Hepatic stellate cell (primary cell): ENCODE measurements around the gene ARMC9.
"Not testable (repeated sequence)": the region's sequence is repeated elsewhere in the genome, so short reads cannot be mapped to it uniquely, and the experiment has no call there.

Experiments
- DNase-seq: peaks from one replicate; pipeline ENCODE4 v3.0.0; 2011; ENCODE audit warnings: low spot score

ARMC9 gene

GRCh38 chr2:231342061-231342711 lies 143.8 kb downstream of the ARMC9 start:
- no peak for DNase-seq

GRCh38 chr2:231343006-231343710 lies 144.7 kb downstream of the ARMC9 start:
- no peak for DNase-seq

- no peak for DNase-seq
Observed at GRCh38 chr2:231343988-231344387, 145.6 kb downstream of the ARMC9 start.

- no peak for DNase-seq
Observed at GRCh38 chr2:231344851-231345250, 146.4 kb downstream of the ARMC9 start.

DNA sequence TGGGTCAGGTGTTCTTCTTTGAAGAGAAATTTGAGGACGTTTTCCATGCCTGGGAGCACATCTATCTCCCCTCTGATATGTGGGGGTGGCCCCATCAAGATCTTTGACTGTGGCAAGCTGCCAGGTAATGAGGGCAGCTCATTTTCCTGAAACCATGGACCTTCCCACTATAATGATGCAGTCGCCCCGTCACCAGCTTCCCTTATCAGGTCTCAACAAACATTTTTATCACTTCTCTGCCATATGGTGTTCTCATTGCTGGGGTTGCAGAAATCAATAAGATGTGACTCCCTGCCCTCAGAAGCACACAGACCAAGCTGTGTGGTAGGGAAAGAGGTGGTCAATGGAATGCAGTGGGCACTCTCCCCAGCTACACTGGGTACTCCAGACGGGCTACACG lies 148.7 kb downstream of the ARMC9 start:
- no peak for DNase-seq

GRCh38 chr2:231347638-231348037 lies 149.2 kb downstream of the ARMC9 start:
- DNase-seq: no peak

- DNase-seq: no peak
Observed at GRCh38 chr2:231348173-231348572, 149.7 kb downstream of the ARMC9 start.

DNA sequence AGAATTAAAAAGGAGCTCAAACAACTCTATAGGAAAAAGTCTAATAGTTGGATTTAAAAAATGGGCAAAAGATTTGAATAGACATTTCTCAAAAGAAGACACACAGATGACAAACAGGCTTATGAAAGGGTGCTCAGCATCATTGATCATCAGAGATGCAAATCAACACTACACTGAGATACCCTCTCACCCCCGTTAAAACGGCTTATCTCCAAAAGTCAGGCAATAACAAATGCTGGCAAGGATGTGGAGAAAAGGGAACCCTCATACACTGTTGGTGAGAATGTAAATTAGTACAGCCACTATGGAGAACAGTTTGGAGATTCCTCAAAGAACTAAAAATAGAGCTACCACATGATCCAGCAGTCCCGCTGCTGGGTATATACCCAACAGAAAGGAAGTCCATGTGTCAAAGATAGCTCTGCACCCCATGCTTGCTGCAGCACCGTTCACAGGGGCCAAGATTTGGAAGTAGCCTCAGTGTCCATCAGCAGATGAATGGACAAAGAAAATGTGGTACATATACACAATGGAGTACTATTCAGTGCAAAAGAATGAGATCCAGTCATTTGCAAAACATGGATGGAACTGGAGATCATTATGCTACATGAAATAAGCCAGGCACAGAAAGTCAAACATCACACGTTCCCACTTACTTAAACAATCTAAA lies 150.4 kb downstream of the ARMC9 start:
- no peak for DNase-seq

- not testable (repeated sequence) for DNase-seq
Observed at GRCh38 chr2:231349374-231349735, 150.9 kb downstream of the ARMC9 start.

GRCh38 chr2:231351648-231352047 lies 153.2 kb downstream of the ARMC9 start:
- DNase-seq: no peak

DNA sequence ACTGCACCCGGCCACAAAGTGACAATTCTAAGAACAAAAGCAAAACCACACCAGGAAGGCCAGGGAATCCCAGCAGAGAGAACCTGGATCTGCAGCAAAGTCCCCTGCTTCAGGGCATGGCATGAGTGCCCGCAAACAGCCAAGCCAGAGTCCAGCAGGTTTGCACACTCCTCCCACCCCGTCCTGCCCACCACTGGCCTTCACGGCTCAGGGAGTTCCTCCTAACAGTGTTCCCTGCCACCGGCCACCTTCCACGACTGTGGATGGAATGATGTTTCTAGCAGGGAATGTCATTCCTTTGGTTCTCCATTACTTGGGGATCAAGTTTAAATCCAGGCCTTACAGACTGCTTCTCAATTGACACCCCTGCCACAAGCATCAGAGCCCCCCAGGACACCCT lies 155.0 kb downstream of the ARMC9 start:
- DNase-seq: no peak

DNA sequence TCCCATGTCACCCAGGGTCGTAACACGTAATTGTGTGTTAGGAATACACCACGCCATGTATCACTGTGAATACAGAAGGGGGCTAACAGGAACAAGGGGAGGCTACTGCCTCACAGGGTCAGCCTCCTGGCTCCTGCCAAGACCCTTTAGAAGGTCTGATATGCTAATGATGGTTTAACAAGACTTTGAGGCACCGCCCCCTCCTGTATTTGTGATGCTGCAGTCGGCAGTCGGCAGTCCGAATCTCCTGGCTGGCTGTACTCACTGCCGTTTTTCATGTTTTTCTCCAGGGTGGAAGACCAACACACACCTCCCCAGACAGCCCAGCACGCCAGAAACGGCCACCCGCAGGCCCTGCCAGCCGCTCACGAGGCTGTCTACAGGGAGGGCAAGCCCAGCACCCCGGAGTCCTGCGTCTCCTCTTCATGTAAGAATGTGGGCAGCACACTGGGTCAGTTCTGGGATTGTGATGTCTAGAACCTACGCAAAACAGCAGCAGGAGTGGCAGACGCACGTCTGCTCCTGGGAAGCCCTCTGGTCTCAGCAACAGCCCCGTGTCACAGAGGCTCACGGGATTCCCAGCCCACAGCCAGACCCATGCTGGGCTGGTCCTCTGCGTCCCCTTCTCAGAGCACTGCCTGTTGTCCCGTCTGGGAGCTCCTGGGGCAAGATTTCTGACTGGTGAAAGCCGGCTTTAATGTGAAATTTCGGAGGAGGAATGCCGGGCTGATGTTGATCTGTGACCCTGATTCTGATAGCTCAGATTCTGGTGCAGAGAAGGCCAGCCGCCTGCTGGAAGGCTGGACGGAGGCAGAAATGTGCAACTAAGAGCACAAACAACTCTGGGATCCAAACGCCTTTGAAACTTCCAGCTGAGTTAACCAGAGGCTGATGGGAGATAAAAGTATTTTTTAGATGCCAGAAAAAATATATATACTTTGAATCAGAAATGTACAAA lies 157.4 kb downstream of the ARMC9 start:
- DNase-seq: no peak

DNA sequence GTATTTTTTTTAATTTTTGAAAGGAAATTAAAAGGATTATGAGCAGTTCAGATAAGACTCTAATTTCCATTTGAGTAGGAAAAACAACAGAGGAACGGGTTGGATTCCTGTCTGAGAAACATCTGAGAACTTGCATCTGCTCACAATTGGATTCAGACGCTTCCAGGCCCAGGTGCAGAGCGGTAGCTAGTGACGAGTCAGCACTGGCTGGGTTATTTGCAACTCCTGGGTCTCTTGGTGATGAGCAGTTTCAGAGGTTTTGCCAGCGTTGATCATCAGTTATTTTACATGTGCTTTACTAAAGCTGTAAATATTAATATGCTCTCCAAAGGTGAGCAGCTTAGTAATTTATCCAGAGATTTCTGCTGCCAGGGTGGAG lies 158.0 kb downstream of the ARMC9 start:
- no peak for DNase-seq

- no peak for DNase-seq
Observed at GRCh38 chr2:231357048-231357447, 158.6 kb downstream of the ARMC9 start.

DNA sequence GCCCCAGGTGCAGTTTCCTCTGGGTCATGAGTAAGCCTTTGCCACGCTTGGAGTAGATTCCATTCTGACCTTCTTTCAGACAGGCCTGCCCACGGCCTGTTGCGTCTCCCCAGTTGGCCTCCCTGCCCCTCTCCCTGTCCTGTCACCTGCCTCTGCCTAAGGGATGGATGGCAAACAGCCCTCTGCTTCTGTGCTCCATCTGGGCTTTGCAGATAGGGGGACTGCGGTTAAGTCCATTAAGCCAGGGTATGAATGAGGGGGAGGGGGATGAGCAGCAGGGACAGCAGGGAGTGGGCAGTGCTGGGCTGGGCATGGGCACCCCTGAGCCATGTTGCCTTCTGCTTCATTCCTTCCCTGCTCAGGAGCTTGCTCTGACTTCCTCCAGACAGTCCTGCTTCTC lies 159.5 kb downstream of the ARMC9 start:
- DNase-seq: no peak

DNA sequence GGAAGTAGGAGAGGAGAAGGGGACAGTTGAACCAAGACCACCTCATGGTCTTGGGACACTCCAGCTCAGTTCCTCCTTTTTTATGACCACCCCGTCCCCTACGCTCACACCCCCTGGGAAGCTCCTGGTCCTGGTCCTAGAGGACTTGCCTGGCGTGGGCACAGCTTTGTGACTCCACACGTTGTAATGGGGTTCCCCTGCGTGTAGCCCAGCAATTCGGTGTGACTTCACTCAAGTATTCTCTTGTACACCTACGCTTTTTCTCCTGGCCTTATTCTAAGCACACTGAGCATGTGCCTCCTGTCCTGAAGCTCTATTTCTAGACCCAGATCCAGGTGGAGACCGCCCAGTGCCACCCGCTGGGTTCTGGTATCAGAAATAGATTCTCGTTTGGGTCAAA lies 161.0 kb downstream of the ARMC9 start:
- no peak for DNase-seq

- no peak for DNase-seq
Observed at GRCh38 chr2:231359948-231360347, 161.5 kb downstream of the ARMC9 start.

- DNase-seq: no peak
Observed at GRCh38 chr2:231360401-231360800, 162.0 kb downstream of the ARMC9 start.

GRCh38 chr2:231360881-231361371 lies 162.5 kb downstream of the ARMC9 start:
- DNase-seq: no peak

GRCh38 chr2:231361701-231362554 lies 163.5 kb downstream of the ARMC9 start:
- DNase-seq: no peak

- DNase-seq: no peak
Observed at GRCh38 chr2:231362555-231363184, 164.2 kb downstream of the ARMC9 start.
